T-helper 2 cell treated with Interferon-gamma antibody and Interleukin-4, amounts not matched to agents 100 ng/mL and 5 ng/mL, for 36 hours (primary cell): ENCODE results near the gene VCL. TPM values are rescaled to one million over a fixed set of nuclear protein-coding genes. Genes with fewer than 3 reads are reported as not detected.
"Not testable (repeated sequence)": the region's sequence is repeated elsewhere in the genome, so short reads cannot be mapped to it uniquely, and the experiment has no call there.

Experiments used
- intact Hi-C: fragments of 100-400 bp; cut with micrococcal nuclease; formaldehyde crosslinking; loops from one replicate; pipeline ENCODE4 v1.15.1; 2023
- total RNA-seq: library from RNA; stranded (reverse); gene quantifications from 2 replicates; pipeline ENCODE4 v1.2.3, GENCODE V29; 2022

Gene VCL
- total RNA-seq, result 60.4 and 64.1 TPM in 2 replicates

GRCh38 chr10:73997787-73998622 is at the start of gene VCL:
TSS of gene VCL (plus strand) at chr10:73998116. CDS start at chr10:73998208, 92 bp downstream.
- intact Hi-C loops, result loop anchor here (1.0 to 10.0 kb wide), 7 partner anchors 42 to 829 kb away; partner anchors contain the start of genes ADK, AP3M1, KAT6B and PPP3CB

GRCh38 chr10:73948947-73949633 is 48.8 kb upstream of the VCL start:
- intact Hi-C loops, result no loop called here

GRCh38 chr10:73950155-73950948 is 47.6 kb upstream of the VCL start:
- intact Hi-C loops, result no loop called here

- intact Hi-C loops, result no loop called here
These were observed 44.3 kb upstream of the VCL start for GRCh38 chr10:73953665-73954064.

- intact Hi-C loops, result loop anchor here (5.0 kb wide), 1 partner anchor 67 kb away; no protein-coding TSS in a partner anchor
These were observed 43.2 kb upstream of the VCL start for GRCh38 chr10:73954737-73955136.

- intact Hi-C loops, result loop anchor here (1.0 to 5.0 kb wide), 6 partner anchors 19 to 101 kb away; partner anchors contain the start of gene VCL
These were observed 42.2 kb upstream of the VCL start for GRCh38 chr10:73955719-73956118.

GRCh38 chr10:73956476-73957359 is 41.2 kb upstream of the VCL start:
- intact Hi-C loops, result loop anchor here (1.0 to 5.0 kb wide), 6 partner anchors 18 to 100 kb away; partner anchors contain the start of gene VCL

GRCh38 chr10:73959484-73960243 is 38.3 kb upstream of the VCL start:
- intact Hi-C loops, result loop anchor here (5.0 kb wide), 1 partner anchor 72 kb away; no protein-coding TSS in a partner anchor

GRCh38 chr10:73962386-73962785 is 35.5 kb upstream of the VCL start:
- intact Hi-C loops, result no loop called here

- intact Hi-C loops, result not testable (repeated sequence)
These were observed 34.4 kb upstream of the VCL start for GRCh38 chr10:73963533-73963932.

GRCh38 chr10:73964743-73965142 is 33.2 kb upstream of the VCL start:
- intact Hi-C loops, result no loop called here

GRCh38 chr10:73965267-73965889 is 32.5 kb upstream of the VCL start:
- intact Hi-C loops, result not testable (repeated sequence)

- intact Hi-C loops, result no loop called here
These were observed 31.8 kb upstream of the VCL start for GRCh38 chr10:73965890-73966768.

GRCh38 chr10:73967022-73967429 is 30.9 kb upstream of the VCL start:
- intact Hi-C loops, result no loop called here

GRCh38 chr10:73967544-73967943 is 30.4 kb upstream of the VCL start:
- intact Hi-C loops, result no loop called here

- intact Hi-C loops, result no loop called here
These were observed 29.8 kb upstream of the VCL start for GRCh38 chr10:73968098-73968521.

GRCh38 chr10:73969224-73969841 is 28.6 kb upstream of the VCL start:
- intact Hi-C loops, result no loop called here

GRCh38 chr10:73970845-73971244 is 27.1 kb upstream of the VCL start:
- intact Hi-C loops, result loop anchor here (5.0 kb wide), 1 partner anchor 86 kb away; no protein-coding TSS in a partner anchor
